K562 (cell line): ENCODE results near the gene HHIPL1.

Experiments
- BRCA1 ChIP-seq, 2 experiments: fragments of 450-650 bp in 1 of 2; sonication (generic) in 1 of 2; formaldehyde crosslinking in 1 of 2; IDR thresholded peaks; 2 replicates each; pipeline versions ENCODE4 v1.5.0 to v1.6.1; 2017 to 2020; ENCODE audit warnings: mild to moderate bottlenecking in 1 of 2, missing genetic modification reagents in 1 of 2
- PKNOX1 ChIP-seq: fragments of 450-650 bp; IDR thresholded peaks from 2 replicates; pipeline ENCODE4 v1.6.1; 2016
- ZNF217 ChIP-seq: sonication (generic); formaldehyde crosslinking; IDR thresholded peaks from 2 replicates; pipeline ENCODE4 v1.8.0; 2022; ENCODE audit warnings: mild to moderate bottlenecking, missing genetic modification reagents

GRCh38 chr14:99633918-99634317, 11.0 kb upstream of the HHIPL1 start:
- no peak for TF ChIP-seq BRCA1 (IDR thresholded peaks at IDR 0.05)
- TF ChIP-seq BRCA1 (CRISPR knock-in tag; IDR thresholded peaks at IDR 0.05) = no peak
- no peak for TF ChIP-seq ZNF217 (CRISPR knock-in tag)
- no peak for TF ChIP-seq PKNOX1
